Measurements from ENCODE around the gene CFAP119. TPM values are rescaled to one million over a fixed set of nuclear protein-coding genes. Genes with fewer than 3 reads are reported as not detected.

CFAP119 gene
- total and polyA plus RNA-seq, 2 experiments from 2014 or later, result 5.0 to 6.1 TPM

GRCh38 chr16:30797670-30798309 is 35.9 kb upstream of the CFAP119 start:
- WGBS (ENCODE audit: low lambda C conversion rate, missing lambda C conversion rate), result 80% methylated on average over 8 of the region's 8 CpGs

GRCh38 chr16:30794634-30795033 is 32.8 kb upstream of the CFAP119 start:
- H3K27me3 ChIP-seq, result no peaks in the 10 kb centered on the region
- H3K4me3 ChIP-seq, result no peak overlapping the region
- H3K79me2 ChIP-seq, result no peaks in the 10 kb centered on the region
- no peak for DNase-seq (ENCODE audit: low spot score)
- 82% methylated on average over 3 of the region's 3 CpGs for WGBS (ENCODE audit: low lambda C conversion rate, missing lambda C conversion rate)
- H4K20me1 ChIP-seq (ENCODE audit: insufficient read depth, poor library complexity, severe bottlenecking), result no peaks in the 10 kb centered on the region
- no peaks in the 10 kb centered on the region for H3K9me2 ChIP-seq (replicated peaks; ENCODE audit: insufficient read depth)
- no peaks in the 10 kb centered on the region for H3K4me1 ChIP-seq (ENCODE audit: insufficient read depth)
- TF ChIP-seq EZH2 (IDR thresholded peaks at IDR 0.05; ENCODE audit: borderline replicate concordance) (no peak), EZH2phosphoT487 (IDR thresholded peaks at IDR 0.05; ENCODE audit: low read depth, severe bottlenecking, unreplicated experiment) (no peak), CTCF (IDR thresholded peaks at IDR 0.05; ENCODE audit: poor library complexity) (no peak)
- H3K27ac ChIP-seq, result no peak overlapping the region
- no peak overlapping the region for H3K4me2 ChIP-seq
- H2AFZ ChIP-seq, result no peak overlapping the region
- H3K36me3 ChIP-seq (replicated peaks; ENCODE audit: insufficient read depth, low read depth), result no peaks in the 10 kb centered on the region
- H3K9me3 ChIP-seq (ENCODE audit: low read depth), result no peaks in the 10 kb centered on the region

More at GRCh38 chr16:30797670-30798309, 35.9 kb upstream of the CFAP119 start:
- Histone ChIP-seq H3K27ac (no peak overlapping the region), H3K9me2 (replicated peaks; ENCODE audit: insufficient read depth) (no peaks in the 10 kb centered on the region), H3K9me3 (ENCODE audit: low read depth) (no peaks in the 10 kb centered on the region), H2AFZ (no peak overlapping the region), H3K36me3 (replicated peaks; ENCODE audit: insufficient read depth, low read depth) (no peaks in the 10 kb centered on the region), H3K4me2 (no peak overlapping the region), H3K4me1 (ENCODE audit: insufficient read depth) (no peaks in the 10 kb centered on the region), H3K4me3 (no peak overlapping the region), H4K20me1 (ENCODE audit: insufficient read depth, poor library complexity, severe bottlenecking) (no peaks in the 10 kb centered on the region), H3K27me3 (no peaks in the 10 kb centered on the region), H3K79me2 (no peaks in the 10 kb centered on the region)
- no peak for DNase-seq (ENCODE audit: low spot score)
- no peak for TF ChIP-seq EZH2 (IDR thresholded peaks at IDR 0.05; ENCODE audit: borderline replicate concordance)
- TF ChIP-seq EZH2phosphoT487 (IDR thresholded peaks at IDR 0.05; ENCODE audit: low read depth, severe bottlenecking, unreplicated experiment), result no peak
- TF ChIP-seq CTCF (IDR thresholded peaks at IDR 0.05; ENCODE audit: poor library complexity), result no peak

GRCh38 chr16:30793508-30794069 is 31.7 kb upstream of the CFAP119 start:
- H3K4me3 ChIP-seq, result no peak overlapping the region

More at GRCh38 chr16:30793508-30794069, 31.7 kb upstream of the CFAP119 start:
- peaks cover under 1% of the 10 kb centered on the region for H3K4me1 ChIP-seq (ENCODE audit: insufficient read depth)
- whole genome bisulfite sequencing (ENCODE audit: low lambda C conversion rate, missing lambda C conversion rate), result 78% methylated on average over 7 of the region's 7 CpGs
- H4K20me1 ChIP-seq (ENCODE audit: insufficient read depth, poor library complexity, severe bottlenecking), result no peaks in the 10 kb centered on the region
- no peak for TF ChIP-seq EZH2phosphoT487 (IDR thresholded peaks at IDR 0.05; ENCODE audit: low read depth, severe bottlenecking, unreplicated experiment)
- TF ChIP-seq EZH2 (IDR thresholded peaks at IDR 0.05; ENCODE audit: borderline replicate concordance), result no peak
- TF ChIP-seq CTCF (IDR thresholded peaks at IDR 0.05; ENCODE audit: poor library complexity), result no peak
- H3K27ac ChIP-seq, result no peak overlapping the region
- H3K27me3 ChIP-seq, result no peaks in the 10 kb centered on the region
- H3K79me2 ChIP-seq, result no peaks in the 10 kb centered on the region
- no peak overlapping the region for H3K4me2 ChIP-seq
- H2AFZ ChIP-seq, result no peak overlapping the region
- no peaks in the 10 kb centered on the region for H3K36me3 ChIP-seq (replicated peaks; ENCODE audit: insufficient read depth, low read depth)
- no peak for DNase-seq (ENCODE audit: low spot score)
- no peaks in the 10 kb centered on the region for H3K9me3 ChIP-seq (ENCODE audit: low read depth)
- no peaks in the 10 kb centered on the region for H3K9me2 ChIP-seq (replicated peaks; ENCODE audit: insufficient read depth)

All from hepatocyte (in vitro differentiated cells).